NB4 (cell line): ENCODE data around the gene GRIK4.

Source experiments
- CTCF ChIP-seq: IDR thresholded peaks from one replicate; pipeline ENCODE4 v1.5.1; 2012; ENCODE audit warnings: low read depth, low read length
- MAX ChIP-seq: IDR thresholded peaks from 2 replicates; pipeline ENCODE4 v1.6.1; 2011; ENCODE audit warnings: low read depth, low read length
- POLR2A ChIP-seq: IDR thresholded peaks from 2 replicates; pipeline ENCODE4 v1.6.1; 2011; ENCODE audit warnings: mild to moderate bottlenecking; ENCODE audit not compliant: insufficient read length; ENCODE audit errors: extremely low read depth

GRCh38 chr11:120722524-120722923, 211.0 kb downstream of the GRIK4 start:
- TF ChIP-seq CTCF (no peak), POLR2A (no peak), MAX (no peak)
